ENCODE results near the gene OR2A14. TPM values are rescaled to one million over a fixed set of nuclear protein-coding genes. Genes with fewer than 3 reads are reported as not detected.

The OR2A14 gene
- total and polyA plus RNA-seq, 10 of the 15 experiments (the other 5 are each of a cell fraction or from before 2014, with no cell fraction given): not detected

GRCh38 chr7:144122876-144123275, at the start of gene OR2A14 (continued):
- TF ChIP-seq ATF3 (IDR thresholded peaks at IDR 0.05; ENCODE audit: borderline replicate concordance, extremely low read depth, low read depth, low read length) (no peak), SP1 (IDR thresholded peaks at IDR 0.05; ENCODE audit: low read depth, low read length) (no peak), WRNIP1 (IDR thresholded peaks at IDR 0.05; ENCODE audit: borderline replicate concordance, low read depth, low read length) (no peak), TCF12 (IDR thresholded peaks at IDR 0.05; ENCODE audit: low read depth, low read length) (no peak)

- intact Hi-C loops (cut with micrococcal nuclease; ENCODE audit: unreplicated experiment) (no loop called here), in situ Hi-C loops (cut with MboI) (no loop called here)
- Histone ChIP-seq H4K20me1 (ENCODE audit: control insufficient read depth, insufficient read depth) (no peaks in the 10 kb centered on the region), H3K9me3 (replicated peaks; ENCODE audit: control insufficient read depth, insufficient read depth, low read length) (no peaks in the 10 kb centered on the region), H3K27me3 (replicated peaks in 1 of 2; ENCODE audit: control insufficient read depth in 2 of 2, insufficient read depth in 2 of 2, low read length in 1 of 2) (0 out of 4 replicates have a peak, but pooled peaks cover 0 to 3% of the 10 kb centered on the region in 2 experiments), H3K4me3 (no peak overlapping the region), H3K4me1 (ENCODE audit: control insufficient read depth, insufficient read depth, low read length) (no peaks in the 10 kb centered on the region), H3K4me2 (ENCODE audit: control insufficient read depth, insufficient read depth) (no peak overlapping the region), H3K27ac (ENCODE audit: control insufficient read depth, insufficient read depth) (no peak overlapping the region), H2AFZ (ENCODE audit: control insufficient read depth, low read depth, low read length) (no peak overlapping the region), H3K9ac (ENCODE audit: control insufficient read depth, insufficient read depth, low read length) (no peak overlapping the region), H3K79me2 (ENCODE audit: control insufficient read depth, insufficient read depth, low read length) (no peaks in the 10 kb centered on the region), H3K36me3 (ENCODE audit: control insufficient read depth in 2 of 2, insufficient read depth in 2 of 2, low read length in 1 of 2) (no peaks in the 10 kb centered on the region)
- no TSS peak for BruUV-seq (replicated peaks)
- DNase-seq (ENCODE audit: low read depth, low spot score) (no peak), ATAC-seq (no peak), FAIRE-seq (no peak)
- ChIA-PET RAD21 (ENCODE audit: unreplicated experiment) (no interaction called here), SMC1A (ENCODE audit: uncharacterized antibody, unreplicated experiment) (no interaction called here), POLR2A (no interaction called here), CTCF (no interaction called here)
- WGBS (ENCODE audit: insufficient coverage, insufficient replicate concordance, low lambda C conversion rate, missing lambda C conversion rate): 60% methylated on average over 8 of the region's 8 CpGs
- no peak for TF ChIP-seq ZBTB40 (IDR thresholded peaks at IDR 0.05; ENCODE audit: borderline replicate concordance)
- no peak for TF ChIP-seq USF1 (IDR thresholded peaks at IDR 0.05; ENCODE audit: borderline replicate concordance, extremely low read length, insufficient read depth, low read depth, low read length)
- no peak for TF ChIP-seq SUPT20H (IDR thresholded peaks at IDR 0.05; ENCODE audit: borderline replicate concordance, control insufficient read depth, low read depth, low read length)
- TF ChIP-seq ATF2 (IDR thresholded peaks at IDR 0.05; ENCODE audit: low read length): no peak
- TF ChIP-seq ZBTB11 (CRISPR knock-in tag; IDR thresholded peaks at IDR 0.05): no peak
- no peak for TF ChIP-seq BCL3 (IDR thresholded peaks at IDR 0.05; ENCODE audit: borderline replicate concordance, insufficient read depth, low read depth, low read length, poor library complexity, severe bottlenecking)
Measured at GRCh38 chr7:144074374-144074773, 48.6 kb upstream of the OR2A14 start.

Measured in GM12878 (cell line).